Raji (cell line): ENCODE data around the gene RAPGEF4.

Experiments
- POLR2A ChIP-seq: IDR thresholded peaks from 2 replicates; pipeline ENCODE4 v1.6.1; 2011; ENCODE audit warnings: low read depth, low read length, control low read depth; ENCODE audit not compliant: insufficient read depth

Gene RAPGEF4

DNA sequence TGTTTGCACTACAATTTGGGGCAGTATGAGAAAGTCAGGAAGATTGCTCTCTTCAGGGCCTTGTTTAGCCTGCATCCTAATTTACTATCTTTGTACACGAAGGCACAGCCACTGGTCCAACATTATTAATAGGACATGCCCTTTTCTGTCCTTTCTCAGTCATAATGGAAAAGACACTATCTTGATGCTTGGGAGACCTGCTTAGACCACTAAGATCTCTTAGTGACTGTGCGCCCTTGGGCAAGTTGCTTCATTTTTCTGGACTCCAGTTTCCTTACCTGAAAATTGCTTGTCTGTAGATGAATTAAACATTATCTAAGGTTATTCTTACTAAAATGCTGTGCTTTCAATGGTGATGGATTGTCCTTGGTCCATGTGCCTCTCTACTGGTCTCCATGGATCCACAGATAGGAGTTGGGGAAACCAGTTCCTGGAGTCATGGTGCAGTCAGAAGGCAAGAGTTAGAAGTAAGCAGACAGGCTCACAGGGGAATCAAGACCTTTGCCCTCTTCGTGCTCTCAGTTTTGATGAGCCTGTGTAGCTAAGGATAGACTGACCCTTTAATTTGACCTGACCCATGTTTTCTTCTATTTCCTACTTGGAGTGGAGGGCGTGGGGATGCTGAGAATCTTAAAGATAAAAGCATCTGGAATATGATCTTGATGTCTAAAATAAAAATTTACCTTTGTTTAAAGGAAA lies 114.0 kb downstream of the RAPGEF4 start:
- no peak for TF ChIP-seq POLR2A

DNA sequence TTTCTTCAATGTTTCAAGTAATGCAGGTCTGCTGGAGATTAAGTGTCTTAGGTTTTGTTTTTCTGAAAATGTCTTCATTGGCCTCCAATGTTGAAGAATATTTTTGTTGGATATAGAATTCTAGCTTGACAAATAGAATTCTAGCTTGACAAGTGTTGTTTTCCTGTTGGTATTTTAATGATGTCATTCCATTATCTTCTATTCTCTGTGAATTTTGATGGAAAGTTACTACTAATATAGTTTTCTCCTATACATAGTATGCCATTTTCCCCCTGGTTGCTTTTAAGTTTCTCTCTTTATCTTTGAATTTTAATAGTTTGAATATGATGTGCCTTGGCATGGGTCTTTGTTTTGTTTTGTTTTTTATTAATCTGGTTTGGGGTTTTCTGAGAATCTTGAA lies 119.9 kb downstream of the RAPGEF4 start:
- TF ChIP-seq POLR2A = no peak

DNA sequence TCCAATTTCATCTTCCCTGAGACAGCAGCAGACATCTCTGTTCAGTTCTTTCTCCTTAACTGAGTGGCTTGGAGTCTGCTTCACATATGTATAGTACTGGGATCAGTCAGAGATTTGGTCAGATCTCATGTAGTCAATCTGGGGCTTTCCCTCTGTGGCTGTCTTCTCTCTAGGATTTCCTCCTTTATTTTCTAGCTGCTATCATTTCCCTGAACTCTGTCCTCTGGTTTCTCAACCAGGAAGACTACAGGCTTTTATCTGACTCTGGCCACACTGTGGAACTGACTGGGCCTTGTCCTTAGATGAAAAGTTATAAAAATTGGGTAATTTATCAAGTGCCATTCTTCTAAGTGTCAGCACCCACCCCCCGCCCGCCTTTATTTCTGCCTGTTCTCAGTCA lies 121.0 kb downstream of the RAPGEF4 start:
- no peak for TF ChIP-seq POLR2A

DNA sequence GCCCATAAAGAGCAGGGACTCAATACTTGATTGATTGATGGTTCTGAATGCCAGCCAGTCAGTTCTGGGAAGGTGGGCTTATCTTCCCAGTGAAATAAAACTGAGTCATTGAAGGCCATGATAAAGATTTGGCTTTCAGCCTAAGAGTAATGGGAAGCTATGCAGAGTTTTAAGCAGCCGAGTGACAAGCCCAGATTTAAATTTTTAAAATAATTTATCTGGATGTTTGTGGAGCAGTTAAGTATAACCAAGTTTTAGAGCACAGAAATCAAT lies 122.8 kb downstream of the RAPGEF4 start:
- TF ChIP-seq POLR2A = no peak

DNA sequence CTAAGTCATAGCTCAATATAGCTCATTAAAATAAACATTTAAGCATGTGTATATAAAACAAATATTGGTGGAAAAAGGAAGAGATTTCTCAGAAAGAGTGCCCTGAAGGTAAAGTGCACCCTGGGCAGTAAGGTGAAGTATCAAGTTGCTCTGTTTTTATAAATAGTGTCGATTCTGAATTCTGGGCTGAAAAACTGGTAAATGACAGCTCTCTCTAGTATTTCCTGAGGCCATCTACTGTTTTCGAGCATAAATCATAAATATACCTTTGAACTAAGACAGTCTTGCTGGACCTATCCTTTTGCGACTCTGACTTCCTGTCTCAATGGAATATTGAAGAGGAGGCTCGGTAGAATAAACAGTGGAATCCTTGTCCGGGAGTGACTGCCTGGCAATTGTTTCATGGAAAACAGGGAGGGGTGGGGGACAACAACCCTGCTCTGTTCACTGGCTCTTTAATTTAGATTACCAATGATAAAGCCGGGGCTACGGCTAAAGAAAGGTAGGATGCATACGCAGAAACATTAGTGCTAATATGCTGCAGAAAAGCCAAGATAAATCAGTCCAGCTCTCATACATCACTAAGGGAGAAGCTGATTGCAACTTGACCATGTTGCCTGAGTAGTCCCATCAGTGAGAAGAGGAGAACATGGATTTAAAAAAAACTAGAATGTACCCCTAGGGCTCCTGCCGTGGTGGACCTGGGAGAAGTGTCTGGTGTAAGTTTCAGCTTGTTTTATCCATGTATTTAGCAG lies 124.1 kb downstream of the RAPGEF4 start:
- TF ChIP-seq POLR2A = no peak

DNA sequence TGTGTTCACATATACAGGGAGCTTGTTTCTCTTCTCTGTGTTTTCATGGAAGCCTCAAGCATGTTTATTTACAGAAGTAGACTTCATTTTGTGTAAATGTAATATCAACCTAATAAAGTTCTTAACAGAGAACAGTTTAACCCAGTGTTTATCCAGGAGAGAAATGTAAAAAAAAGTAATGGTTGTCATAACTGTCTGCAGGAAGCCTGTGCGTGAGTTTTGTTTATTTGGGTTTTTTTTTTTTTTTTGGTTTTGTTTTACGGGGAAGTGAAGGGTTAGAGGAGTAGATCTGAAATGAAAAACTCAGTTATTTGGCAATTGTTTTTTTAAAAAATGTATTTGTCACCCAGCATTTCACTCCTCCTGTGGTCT lies 124.7 kb downstream of the RAPGEF4 start:
- no peak for TF ChIP-seq POLR2A

DNA sequence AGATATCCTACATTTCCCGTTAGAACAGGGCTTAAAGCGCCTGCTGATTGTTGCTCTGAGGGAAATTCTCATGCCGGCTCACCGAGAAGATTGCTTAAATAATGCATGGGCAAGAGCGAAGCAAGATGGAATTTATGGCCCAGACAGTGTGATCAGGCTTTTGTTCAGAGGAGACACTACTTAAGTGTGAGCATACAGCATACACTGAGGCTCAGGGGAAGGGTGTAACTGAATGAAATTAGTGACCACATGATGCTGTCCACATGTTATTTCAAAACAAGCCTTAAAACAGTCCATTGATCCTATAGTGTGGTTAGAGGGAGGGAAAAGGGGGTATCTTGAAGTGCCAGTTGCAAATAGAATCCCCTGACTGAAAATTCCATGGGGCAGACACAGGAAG lies 125.5 kb downstream of the RAPGEF4 start:
- TF ChIP-seq POLR2A = no peak

DNA sequence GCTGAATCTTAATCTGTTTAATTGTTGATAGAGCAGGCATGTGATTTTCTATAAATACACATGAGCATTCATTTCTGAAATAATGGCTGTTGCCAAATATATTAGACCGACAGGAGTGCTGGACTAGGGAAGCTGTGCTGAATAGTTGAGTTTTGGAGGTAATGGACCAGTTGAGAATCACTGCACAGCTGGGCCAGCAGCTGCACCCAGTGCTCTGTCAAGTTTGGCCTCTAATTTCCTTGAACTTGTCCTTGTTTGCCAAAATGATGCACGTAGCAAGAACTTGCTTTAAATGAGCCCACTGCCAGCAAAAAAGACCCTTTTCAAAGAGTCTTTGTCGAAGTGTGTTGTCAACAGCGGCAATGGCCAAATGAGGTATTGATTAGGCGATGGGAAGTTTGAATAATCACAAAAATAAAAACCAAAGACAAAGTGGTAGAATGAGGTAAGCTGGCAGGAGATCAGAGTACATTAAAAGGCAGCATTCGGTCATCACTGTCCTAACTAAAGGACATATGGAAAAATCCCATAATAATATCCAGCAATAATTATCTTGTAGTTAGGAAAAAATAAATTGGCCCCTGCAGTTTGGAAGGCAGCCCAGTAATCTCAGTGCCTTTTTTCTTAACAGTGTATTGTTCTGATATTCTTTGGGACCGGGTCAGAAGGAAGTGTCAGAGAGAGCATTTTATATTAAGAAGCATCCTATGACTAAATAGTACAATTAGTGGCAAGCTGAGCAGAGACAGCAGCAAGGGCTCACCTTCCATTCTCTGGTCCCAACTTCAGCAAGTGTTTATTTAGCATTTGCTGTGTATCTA lies 126.2 kb downstream of the RAPGEF4 start:
- no peak for TF ChIP-seq POLR2A

DNA sequence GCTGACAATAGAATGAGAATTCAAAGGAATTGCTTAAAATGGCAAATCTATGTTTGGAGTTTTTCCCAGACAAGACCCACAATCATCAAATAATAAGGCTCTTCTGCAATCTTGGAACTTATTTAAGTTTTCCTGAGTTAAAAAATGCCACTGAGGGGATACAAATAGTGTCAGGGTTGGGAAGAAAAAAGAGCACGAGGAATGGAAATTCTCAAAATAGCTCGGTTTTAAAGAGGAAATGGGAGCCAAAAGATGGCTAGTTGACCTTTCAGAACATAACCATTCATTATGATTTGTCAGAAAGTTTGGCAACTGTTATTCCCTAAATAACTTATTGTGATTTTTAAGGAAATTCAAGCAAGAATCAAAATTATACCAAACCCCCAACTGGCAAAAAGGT lies 127.7 kb downstream of the RAPGEF4 start:
- no peak for TF ChIP-seq POLR2A

DNA sequence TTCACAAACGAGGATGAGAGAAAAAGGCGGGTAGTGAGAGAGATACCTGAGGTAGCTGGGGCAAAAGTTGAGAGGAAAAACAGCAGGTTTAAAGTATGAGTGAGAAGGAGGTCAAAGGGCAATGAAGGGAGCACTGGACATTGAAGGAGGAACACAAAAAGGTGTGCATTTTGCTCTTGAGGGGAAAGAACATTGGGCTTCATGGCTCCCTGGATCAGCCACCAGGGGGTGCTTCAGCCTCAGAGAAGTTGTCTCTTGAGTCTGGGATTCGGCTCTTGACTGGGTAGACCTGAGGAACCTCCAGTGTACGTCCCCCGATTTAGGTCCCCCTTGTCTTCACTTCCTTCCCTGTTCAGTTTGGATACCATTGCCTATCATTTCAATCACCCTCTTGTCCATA lies 128.5 kb downstream of the RAPGEF4 start:
- no peak for TF ChIP-seq POLR2A

DNA sequence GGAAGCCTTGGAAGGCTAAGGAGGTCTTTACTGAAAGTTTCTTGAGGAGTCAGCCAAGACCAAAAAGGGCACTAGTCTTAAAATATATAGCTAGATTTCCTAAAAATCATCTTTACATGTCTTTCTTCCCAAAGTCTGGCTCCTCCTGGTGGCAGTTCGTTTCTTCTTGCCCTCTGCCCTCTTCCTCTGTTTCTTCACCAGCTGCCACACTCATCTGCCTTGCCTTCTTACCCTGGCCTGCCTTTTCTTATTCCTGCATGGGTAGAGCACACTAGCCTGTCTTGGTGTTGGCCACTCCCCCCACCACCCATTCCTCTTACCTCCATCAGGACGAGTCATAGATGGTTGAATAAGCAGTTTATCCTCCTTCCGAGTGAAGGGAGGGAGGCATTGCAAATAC lies 129.8 kb downstream of the RAPGEF4 start:
- TF ChIP-seq POLR2A = no peak

DNA sequence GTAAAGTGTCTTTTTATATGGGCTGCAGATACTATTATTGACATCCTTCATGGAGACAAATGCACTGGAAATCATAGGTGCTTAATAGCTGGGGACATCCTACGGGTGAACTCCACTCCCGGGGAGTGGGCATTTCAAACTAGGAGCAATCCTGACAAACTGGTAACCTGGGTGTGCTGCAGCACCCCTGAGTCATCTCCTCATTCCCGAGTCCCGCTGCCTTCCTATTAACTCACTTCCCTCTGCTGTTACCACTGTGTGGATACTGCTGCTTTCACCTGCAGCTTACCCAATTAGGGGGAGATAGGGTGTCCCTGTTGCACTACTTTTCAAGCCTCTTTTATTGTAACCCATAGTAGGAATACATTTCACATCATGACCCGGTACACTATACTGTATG lies 134.2 kb downstream of the RAPGEF4 start:
- TF ChIP-seq POLR2A = no peak

DNA sequence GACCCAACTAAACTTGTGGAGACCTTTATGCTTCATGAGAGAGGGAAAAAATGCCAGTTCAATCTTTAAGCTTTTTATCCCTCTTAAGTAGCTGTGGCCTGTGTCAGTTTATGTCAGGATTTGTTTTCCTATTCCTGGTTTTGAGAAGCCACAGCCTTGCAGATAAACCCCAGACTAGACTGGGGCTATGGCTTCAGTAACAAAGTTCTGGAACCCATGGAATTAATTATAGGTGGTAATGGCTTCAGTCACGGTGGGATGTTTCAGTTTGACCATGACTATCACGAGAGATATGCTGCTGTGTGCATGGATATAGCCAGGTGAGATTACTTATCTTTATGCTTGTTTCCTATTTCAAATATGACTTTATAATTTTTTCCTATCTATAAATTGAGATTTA lies 134.8 kb downstream of the RAPGEF4 start:
- no peak for TF ChIP-seq POLR2A

DNA sequence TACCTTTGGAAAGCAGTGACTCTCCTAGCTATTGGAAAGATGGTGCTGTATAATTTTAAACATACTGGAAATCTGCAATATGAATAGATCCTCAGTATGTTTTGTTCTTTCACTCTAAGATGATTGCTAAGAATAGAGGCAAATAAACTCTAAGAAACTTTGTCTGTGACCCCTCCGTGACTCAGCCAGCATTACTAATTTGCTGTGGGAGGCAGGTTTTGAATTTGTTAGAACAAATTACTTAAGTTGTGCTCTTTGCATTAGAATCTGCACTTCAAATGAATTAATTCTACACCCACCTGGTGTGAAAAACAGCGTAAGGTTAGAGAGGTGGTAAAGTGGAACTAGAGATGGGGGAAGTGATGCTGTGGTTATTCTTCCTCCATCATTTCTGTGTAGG lies 142.2 kb downstream of the RAPGEF4 start:
- no peak for TF ChIP-seq POLR2A

DNA sequence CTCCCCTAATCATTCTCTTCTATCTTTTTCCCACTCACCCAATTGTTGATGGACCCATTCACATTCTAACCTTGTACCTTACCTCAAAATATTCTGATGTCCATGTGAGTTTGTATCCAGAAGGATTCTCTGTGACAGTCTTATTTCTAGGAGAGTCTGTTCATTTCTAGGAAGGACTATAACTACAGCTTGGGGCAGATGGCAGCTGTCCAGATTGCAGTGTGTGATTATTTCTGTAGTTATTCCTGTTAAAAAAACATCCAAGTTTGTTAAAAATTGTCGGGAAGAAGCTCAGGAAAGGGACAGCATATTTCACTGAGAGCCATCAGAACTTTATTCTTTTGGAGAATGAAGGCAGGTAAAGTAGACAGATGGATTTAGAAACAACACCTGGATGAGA lies 142.6 kb downstream of the RAPGEF4 start:
- no peak for TF ChIP-seq POLR2A

DNA sequence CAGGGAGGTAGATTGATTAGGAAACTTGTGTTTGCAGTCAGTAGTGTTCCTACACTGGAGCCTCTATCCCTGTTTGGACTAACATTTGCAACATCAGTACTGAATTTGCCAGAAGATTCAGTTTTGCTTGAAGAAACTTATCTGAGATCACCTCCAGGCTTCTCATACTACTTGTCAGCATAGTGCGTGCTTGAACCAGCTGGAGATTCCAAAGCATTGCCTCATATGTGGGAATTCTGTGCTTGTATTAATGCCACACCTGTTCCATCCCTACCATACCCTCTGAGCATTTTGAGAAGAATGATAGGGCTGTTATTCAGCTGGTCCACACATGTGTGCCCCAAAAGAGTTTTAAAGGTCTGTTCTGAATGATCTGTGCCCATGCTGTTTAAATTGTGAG lies 148.7 kb downstream of the RAPGEF4 start:
- no peak for TF ChIP-seq POLR2A
